ENCODE data around the gene PFKFB2.

The PFKFB2 gene

DNA sequence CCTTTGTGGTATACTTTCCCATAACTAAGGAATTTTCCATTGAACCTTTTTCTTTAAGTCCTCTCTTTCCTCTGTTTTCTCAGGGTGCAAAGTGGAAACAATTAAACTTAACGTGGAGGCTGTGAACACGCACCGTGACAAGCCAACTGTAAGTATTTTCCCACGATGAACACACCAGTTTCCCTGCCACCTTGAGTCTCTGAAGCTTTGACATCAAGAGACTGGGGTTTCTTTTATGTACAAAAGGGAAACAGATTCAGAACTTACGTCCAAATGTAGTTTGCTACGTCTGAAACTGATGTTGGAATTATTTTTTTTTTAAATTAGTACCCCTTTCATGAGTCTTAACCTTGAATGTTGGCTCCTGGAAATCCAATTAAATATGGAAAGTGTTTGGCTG lies 18.4 kb downstream of the PFKFB2 start:
- Histone ChIP-seq H3K27ac (ENCODE audit: low read length) (no peak overlapping the region), H3K9ac (ENCODE audit: low read length) (no peak overlapping the region), H3K4me1 (ENCODE audit: control insufficient read depth, low read depth, low read length) (no peaks in the 10 kb centered on the region), H3K9me3 (ENCODE audit: control insufficient read depth, low read depth, low read length) (no peaks in the 10 kb centered on the region), H3K4me3 (ENCODE audit: low read length) (no peak overlapping the region), H3K36me3 (ENCODE audit: control insufficient read depth, low read depth, low read length) (peaks cover 19% of the 10 kb centered on the region), H3K27me3 (ENCODE audit: control insufficient read depth, insufficient read depth, low read length) (no peaks in the 10 kb centered on the region)

DNA sequence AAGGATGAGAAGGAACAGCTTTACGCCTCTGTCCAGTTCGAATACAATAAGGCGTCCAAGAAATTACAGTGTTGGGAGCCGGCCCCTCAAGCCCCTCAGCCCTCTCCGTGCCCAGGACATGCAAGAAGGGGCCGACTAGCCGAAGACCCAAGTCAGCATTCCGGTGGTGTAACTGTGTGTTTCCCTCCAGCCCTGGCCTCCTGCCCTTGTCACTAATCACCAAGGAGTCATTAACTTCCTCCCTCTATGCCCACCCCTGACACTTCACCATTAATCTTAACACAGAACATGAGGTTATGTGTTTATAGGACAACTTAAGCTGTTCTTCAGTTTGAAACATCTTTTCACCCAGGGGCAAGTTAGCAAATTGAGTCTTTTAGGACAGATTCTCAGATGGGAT lies 19.2 kb downstream of the PFKFB2 start:
- Histone ChIP-seq H3K9me3 (ENCODE audit: control insufficient read depth, low read depth, low read length) (no peaks in the 10 kb centered on the region), H3K27ac (ENCODE audit: low read length) (no peak overlapping the region), H3K4me1 (ENCODE audit: control insufficient read depth, low read depth, low read length) (no peaks in the 10 kb centered on the region), H3K36me3 (ENCODE audit: control insufficient read depth, low read depth, low read length) (peaks cover 19% of the 10 kb centered on the region), H3K9ac (ENCODE audit: low read length) (no peak overlapping the region), H3K27me3 (ENCODE audit: control insufficient read depth, insufficient read depth, low read length) (no peaks in the 10 kb centered on the region), H3K4me3 (ENCODE audit: low read length) (no peak overlapping the region)

DNA sequence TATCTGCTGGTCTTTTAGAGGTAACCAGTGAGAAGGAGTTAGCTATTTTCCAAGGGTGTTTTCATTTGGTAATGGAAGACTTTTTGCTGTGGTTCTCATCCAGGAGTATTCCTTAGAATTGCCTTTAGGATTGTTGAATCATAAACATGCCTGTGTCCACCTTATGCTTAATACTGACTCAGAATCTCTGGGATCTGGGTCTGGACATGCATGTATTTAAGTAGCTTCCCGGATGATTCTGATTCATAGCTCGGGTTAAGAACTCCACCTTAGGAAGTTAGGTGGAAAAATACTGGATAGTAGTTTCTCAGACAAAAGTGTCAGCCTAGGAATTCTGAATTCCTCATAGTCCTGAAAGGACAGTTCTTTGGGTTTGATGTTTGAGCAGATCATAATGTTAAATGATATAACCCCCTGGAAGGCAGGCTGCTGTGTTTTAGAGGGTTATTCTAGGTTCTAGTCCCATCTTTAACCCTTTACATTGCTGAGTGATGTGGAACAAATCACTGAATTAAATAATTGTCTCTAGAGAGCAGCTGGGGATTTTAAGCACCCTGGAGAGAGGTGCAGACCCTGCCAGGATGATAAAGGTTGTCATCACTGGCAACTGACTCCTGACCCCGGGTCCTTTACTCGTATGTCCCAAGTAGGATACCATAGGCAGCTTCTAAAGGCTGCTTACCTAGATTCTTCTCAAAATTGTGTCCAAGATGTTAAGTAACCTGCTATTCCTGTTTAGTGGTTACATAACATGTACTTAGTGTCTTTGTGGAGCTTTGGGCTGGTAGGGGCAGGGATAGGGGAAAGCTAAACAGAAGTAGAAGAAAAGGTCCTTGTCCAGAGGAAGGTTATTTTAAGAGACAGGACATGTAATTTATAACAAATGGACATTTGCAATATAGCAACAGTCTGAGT lies 21.1 kb downstream of the PFKFB2 start:
- Histone ChIP-seq H3K9me3 (ENCODE audit: control insufficient read depth, low read depth, low read length) (no peaks in the 10 kb centered on the region), H3K4me1 (ENCODE audit: control insufficient read depth, low read depth, low read length) (no peaks in the 10 kb centered on the region), H3K36me3 (ENCODE audit: control insufficient read depth, low read depth, low read length) (peaks cover 11% of the 10 kb centered on the region), H3K9ac (ENCODE audit: low read length) (no peak overlapping the region), H3K27ac (ENCODE audit: low read length) (no peak overlapping the region), H3K27me3 (ENCODE audit: control insufficient read depth, insufficient read depth, low read length) (no peaks in the 10 kb centered on the region), H3K4me3 (ENCODE audit: low read length) (no peak overlapping the region)

DNA sequence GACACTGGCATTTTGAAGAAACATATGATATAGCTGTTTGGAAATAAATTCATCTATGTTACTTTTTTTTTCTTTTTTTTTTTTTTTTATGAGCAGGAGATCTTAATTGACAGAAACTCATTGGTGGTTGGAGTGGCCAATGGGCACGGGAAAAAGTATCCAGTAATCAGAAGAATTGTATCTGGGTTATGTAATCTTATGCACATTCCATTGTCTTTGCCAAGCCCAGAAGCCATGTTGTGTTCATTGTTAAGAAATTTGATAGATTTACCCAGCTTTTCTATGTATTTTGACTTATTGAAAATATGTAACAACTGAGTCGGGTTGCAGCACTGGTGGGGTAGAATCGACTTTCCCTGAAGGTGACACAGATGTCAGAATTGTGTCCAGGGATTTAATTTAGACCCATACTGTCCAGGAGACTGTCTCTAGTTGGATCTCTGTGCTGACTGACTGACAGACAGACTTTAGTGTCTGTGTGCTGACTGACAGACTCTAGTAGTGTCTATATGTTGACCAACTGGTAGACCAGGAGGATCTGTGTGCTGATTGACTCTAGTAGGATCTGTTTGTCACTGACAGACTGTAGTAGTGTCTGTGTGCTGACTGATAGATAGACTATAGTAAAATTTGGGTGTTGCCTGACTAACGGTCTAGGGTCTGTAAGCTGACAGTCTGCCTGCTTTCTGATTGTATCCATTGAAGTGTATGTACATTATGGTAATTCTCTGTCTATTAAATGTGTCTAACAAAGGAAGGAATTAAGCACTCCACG lies 23.3 kb downstream of the PFKFB2 start:
- H3K27ac ChIP-seq (ENCODE audit: low read length), result no peak overlapping the region
- peaks cover 10% of the 10 kb centered on the region for H3K36me3 ChIP-seq (ENCODE audit: control insufficient read depth, low read depth, low read length)
- no peaks in the 10 kb centered on the region for H3K27me3 ChIP-seq (ENCODE audit: control insufficient read depth, insufficient read depth, low read length)
- no peak overlapping the region for H3K4me3 ChIP-seq (ENCODE audit: low read length)
- H3K9me3 ChIP-seq (ENCODE audit: control insufficient read depth, low read depth, low read length), result no peaks in the 10 kb centered on the region
- H3K4me1 ChIP-seq (ENCODE audit: control insufficient read depth, low read depth, low read length), result no peaks in the 10 kb centered on the region
- no peak overlapping the region for H3K9ac ChIP-seq (ENCODE audit: low read length)

DNA sequence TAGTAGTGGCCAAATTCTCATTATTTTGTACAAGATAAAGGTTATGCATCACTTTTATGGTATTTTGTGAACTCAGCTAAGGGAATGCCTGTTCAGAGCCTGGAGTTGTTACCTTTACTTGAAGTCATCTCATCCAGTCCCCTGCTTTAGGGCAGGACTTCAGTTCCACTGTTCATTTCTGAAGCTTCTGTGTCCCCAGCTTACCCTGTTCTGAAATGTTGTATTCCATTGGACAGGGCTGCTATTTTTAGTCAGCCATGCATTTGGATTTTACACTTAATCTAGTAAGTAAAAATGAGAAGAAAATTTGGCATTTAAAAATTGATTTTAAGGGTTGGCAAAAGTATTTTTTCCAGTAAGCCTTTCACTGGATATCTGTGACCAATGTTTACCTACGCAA lies 23.9 kb downstream of the PFKFB2 start:
- peaks cover 4% of the 10 kb centered on the region for H3K36me3 ChIP-seq (ENCODE audit: control insufficient read depth, low read depth, low read length)
- H3K27me3 ChIP-seq (ENCODE audit: control insufficient read depth, insufficient read depth, low read length), result no peaks in the 10 kb centered on the region
- H3K4me1 ChIP-seq (ENCODE audit: control insufficient read depth, low read depth, low read length), result no peaks in the 10 kb centered on the region
- no peak overlapping the region for H3K9ac ChIP-seq (ENCODE audit: low read length)
- H3K4me3 ChIP-seq (ENCODE audit: low read length), result no peak overlapping the region
- no peaks in the 10 kb centered on the region for H3K9me3 ChIP-seq (ENCODE audit: control insufficient read depth, low read depth, low read length)
- no peak overlapping the region for H3K27ac ChIP-seq (ENCODE audit: low read length)

DNA sequence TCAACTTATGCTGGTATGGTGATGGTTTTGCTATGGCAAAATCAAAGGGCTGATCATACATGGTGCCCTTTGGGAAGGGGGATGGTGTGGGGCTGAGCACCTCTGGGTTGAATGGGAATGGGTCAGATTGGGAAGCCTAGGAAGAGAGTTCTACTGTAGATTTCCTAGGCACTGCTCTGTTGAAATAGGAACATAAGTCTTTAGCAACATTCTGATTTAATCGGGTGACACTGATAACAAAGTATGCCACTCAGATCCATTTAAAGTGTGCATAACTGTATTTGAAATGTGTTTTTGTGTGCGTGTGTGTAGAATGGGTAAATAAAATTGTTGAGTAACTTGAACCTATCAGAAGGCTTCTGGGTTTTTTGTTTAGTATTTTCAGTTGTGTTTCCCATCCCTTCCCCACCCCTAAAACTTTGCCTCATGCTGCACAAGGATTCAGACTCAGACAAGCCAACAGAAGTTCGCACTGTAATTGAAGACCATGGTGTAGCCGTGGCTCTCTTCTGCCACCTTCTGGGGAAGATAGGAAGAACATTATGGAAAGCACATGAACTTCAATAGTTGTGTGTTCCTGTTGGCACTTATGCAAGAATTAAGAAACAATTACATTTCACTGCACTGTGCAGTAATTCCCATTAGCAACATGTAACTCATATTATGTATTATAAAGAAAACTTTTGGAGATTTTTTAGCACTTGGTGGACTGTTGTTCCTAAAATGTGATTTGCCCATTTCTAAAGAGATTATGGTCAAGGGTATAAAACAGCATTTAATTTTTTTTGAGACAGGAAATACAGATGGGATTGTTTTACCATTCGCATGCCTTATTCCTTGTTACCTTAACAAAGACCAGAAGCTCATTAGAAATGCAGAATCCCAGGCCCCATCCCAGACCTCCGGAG lies 24.6 kb downstream of the PFKFB2 start:
- no peak overlapping the region for H3K4me3 ChIP-seq (ENCODE audit: low read length)
- no peak overlapping the region for H3K9ac ChIP-seq (ENCODE audit: low read length)
- no peaks in the 10 kb centered on the region for H3K9me3 ChIP-seq (ENCODE audit: control insufficient read depth, low read depth, low read length)
- no peaks in the 10 kb centered on the region for H3K36me3 ChIP-seq (ENCODE audit: control insufficient read depth, low read depth, low read length)
- H3K4me1 ChIP-seq (ENCODE audit: control insufficient read depth, low read depth, low read length), result no peaks in the 10 kb centered on the region
- H3K27ac ChIP-seq (ENCODE audit: low read length), result no peak overlapping the region
- H3K27me3 ChIP-seq (ENCODE audit: control insufficient read depth, insufficient read depth, low read length), result no peaks in the 10 kb centered on the region

DNA sequence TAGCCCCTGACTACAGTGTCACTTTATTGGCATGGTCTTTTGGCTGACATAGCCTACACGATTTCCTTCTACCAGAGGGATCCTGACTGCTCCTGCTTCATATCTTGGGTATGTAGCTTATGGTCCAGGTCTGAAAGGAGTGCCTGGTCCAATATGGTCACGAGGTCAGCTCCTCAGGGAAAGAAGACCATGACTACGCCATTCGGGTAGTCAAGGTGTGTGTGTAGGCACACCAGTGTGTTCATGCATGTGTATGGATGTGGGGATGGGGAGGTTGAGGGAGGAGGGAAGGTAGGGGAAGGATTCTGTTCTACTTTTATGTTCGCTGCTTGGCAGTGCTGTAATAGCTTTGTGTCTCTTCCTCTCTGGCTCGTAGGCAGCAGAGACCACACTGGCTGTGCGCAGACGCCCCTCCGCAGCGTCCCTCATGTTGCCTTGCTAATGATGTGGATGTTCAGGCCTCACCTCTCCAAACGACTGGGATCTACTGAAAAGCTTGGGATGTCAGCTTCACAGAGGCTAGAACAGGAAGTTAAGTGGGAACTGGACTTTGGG lies 25.6 kb downstream of the PFKFB2 start:
- H3K27me3 ChIP-seq (ENCODE audit: control insufficient read depth, insufficient read depth, low read length), result no peaks in the 10 kb centered on the region
- no peaks in the 10 kb centered on the region for H3K36me3 ChIP-seq (ENCODE audit: control insufficient read depth, low read depth, low read length)
- H3K4me3 ChIP-seq (ENCODE audit: low read length), result no peak overlapping the region

DNA sequence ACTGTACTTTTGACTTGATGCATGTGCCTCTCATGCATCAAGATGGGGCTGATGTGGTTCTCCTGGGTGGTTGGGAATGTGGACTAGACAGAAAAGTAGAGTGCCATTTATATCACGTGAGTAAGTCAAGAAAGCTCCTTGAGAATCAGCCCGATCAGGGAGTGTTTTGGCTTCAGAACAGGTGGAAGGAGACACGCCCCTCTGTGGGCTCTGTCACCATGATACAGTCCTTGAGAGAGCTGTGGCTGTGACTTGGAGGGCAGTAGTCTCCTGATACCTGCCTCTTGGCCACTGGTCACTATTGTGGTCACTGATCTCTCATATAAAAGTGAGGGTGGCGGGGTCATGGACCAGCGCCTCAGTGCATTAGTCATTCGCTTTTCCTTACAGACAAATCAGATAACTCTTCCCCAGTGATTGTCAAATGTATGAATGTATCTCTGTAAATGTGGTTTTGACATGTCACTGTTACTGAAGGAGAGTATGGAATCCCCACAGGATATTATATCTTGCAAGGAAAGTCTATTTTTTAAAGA lies 26.7 kb downstream of the PFKFB2 start:
- Histone ChIP-seq H3K9ac (ENCODE audit: low read length) (no peak overlapping the region), H3K27me3 (ENCODE audit: control insufficient read depth, insufficient read depth, low read length) (no peaks in the 10 kb centered on the region)

More for the DNA sequence above, 25.6 kb downstream of the PFKFB2 start:
- no peaks in the 10 kb centered on the region for H3K4me1 ChIP-seq (ENCODE audit: control insufficient read depth, low read depth, low read length)
- H3K27ac ChIP-seq (ENCODE audit: low read length), result no peak overlapping the region
- H3K9ac ChIP-seq (ENCODE audit: low read length), result no peak overlapping the region
- H3K9me3 ChIP-seq (ENCODE audit: control insufficient read depth, low read depth, low read length), result no peaks in the 10 kb centered on the region

DNA sequence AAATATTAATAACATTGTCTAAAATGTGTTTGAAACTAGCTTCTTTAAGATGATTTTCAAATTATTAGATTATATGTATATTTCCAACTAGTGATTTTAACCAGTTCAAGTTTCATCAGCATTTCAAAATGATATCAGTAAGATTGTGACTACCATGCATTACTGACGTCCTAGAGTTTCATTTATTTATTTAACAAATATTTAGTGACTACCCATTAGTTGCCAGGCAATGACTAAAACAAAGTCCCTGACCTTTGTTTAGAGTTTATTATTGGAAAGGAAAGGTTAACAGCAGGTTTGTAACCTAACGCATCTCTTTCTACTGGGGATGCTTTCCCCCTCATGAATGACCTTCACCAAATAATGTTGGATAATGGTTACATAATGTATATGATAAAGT lies 28.0 kb downstream of the PFKFB2 start:
- Histone ChIP-seq H3K4me3 (ENCODE audit: low read length) (no peak overlapping the region), H3K36me3 (ENCODE audit: control insufficient read depth, low read depth, low read length) (no peaks in the 10 kb centered on the region), H3K9me3 (ENCODE audit: control insufficient read depth, low read depth, low read length) (no peaks in the 10 kb centered on the region), H3K9ac (ENCODE audit: low read length) (no peak overlapping the region), H3K27me3 (ENCODE audit: control insufficient read depth, insufficient read depth, low read length) (no peaks in the 10 kb centered on the region), H3K4me1 (ENCODE audit: control insufficient read depth, low read depth, low read length) (no peaks in the 10 kb centered on the region), H3K27ac (ENCODE audit: low read length) (no peak overlapping the region)

More for the DNA sequence above, 26.7 kb downstream of the PFKFB2 start:
- Histone ChIP-seq H3K4me3 (ENCODE audit: low read length) (no peak overlapping the region), H3K27ac (ENCODE audit: low read length) (no peak overlapping the region), H3K4me1 (ENCODE audit: control insufficient read depth, low read depth, low read length) (no peaks in the 10 kb centered on the region), H3K36me3 (ENCODE audit: control insufficient read depth, low read depth, low read length) (no peaks in the 10 kb centered on the region), H3K9me3 (ENCODE audit: control insufficient read depth, low read depth, low read length) (no peaks in the 10 kb centered on the region)

DNA sequence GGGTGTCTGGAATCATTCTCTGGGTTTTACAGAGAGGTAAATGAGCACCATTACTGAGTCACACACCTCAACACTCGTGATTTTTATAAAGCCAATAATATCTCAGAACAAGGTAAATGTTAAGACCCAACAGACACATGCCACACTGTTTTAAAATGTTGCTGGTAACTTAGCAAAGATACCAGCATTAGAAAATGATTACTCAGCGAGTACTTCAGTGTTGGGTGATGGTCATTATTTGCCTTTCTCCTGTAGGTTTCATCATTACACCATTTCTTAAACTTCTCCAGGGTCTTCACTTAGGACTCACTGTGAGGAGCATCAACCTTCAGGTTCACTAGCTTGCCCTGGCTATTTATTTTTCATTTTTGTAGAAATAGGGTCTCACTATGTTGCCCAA lies 28.7 kb downstream of the PFKFB2 start:
- no peak overlapping the region for H3K27ac ChIP-seq (ENCODE audit: low read length)
- no peak overlapping the region for H3K9ac ChIP-seq (ENCODE audit: low read length)
- H3K36me3 ChIP-seq (ENCODE audit: control insufficient read depth, low read depth, low read length), result no peaks in the 10 kb centered on the region
- H3K27me3 ChIP-seq (ENCODE audit: control insufficient read depth, insufficient read depth, low read length), result no peaks in the 10 kb centered on the region
- no peaks in the 10 kb centered on the region for H3K4me1 ChIP-seq (ENCODE audit: control insufficient read depth, low read depth, low read length)
- no peak overlapping the region for H3K4me3 ChIP-seq (ENCODE audit: low read length)
- H3K9me3 ChIP-seq (ENCODE audit: control insufficient read depth, low read depth, low read length), result no peaks in the 10 kb centered on the region

DNA sequence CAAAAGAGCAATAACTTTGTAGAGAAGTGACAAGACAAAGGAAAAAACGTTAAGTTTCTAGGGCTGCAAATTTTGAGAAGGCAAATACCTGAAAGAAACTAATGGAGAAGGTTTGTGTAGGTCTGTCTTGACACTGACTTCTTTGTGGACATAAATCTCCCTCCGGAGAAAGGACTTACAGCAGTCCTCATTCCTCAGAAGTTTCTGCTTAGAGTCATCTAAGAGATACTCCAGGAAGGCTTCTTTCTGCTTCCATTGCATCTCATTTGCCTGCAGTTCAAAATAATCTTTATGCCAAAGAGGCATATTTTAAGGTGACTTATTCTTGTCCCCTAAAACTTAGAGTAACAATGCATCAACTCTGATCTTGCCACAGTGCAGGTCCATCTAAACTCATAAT lies 31.2 kb downstream of the PFKFB2 start:
- Histone ChIP-seq H3K27ac (ENCODE audit: low read length) (no peak overlapping the region), H3K36me3 (ENCODE audit: control insufficient read depth, low read depth, low read length) (no peaks in the 10 kb centered on the region), H3K4me3 (ENCODE audit: low read length) (no peak overlapping the region), H3K4me1 (ENCODE audit: control insufficient read depth, low read depth, low read length) (no peaks in the 10 kb centered on the region), H3K9ac (ENCODE audit: low read length) (no peak overlapping the region), H3K9me3 (ENCODE audit: control insufficient read depth, low read depth, low read length) (no peaks in the 10 kb centered on the region), H3K27me3 (ENCODE audit: control insufficient read depth, insufficient read depth, low read length) (no peaks in the 10 kb centered on the region)

All from iPS-18a (cell line).